Activated CD8-positive, alpha-beta T cell treated with anti-CD3 and anti-CD28 coated beads, Interleukin-2, amount 10 ng/mL, durations not matched to agents 7 days and 5 days (primary cell): Measurements from ENCODE around the gene ENAM. TPM values are rescaled to one million over a fixed set of nuclear protein-coding genes. Genes with fewer than 3 reads are reported as not detected.

Source experiments
- ATAC-seq: fragments of 150-1000 bp; cut with Tn5 transposase; one replicate; pipeline ENCODE4 v1.10.0; 2021; ENCODE audit warnings: moderate library complexity
- CTCF ChIA-PET: fragments of 350-600 bp; sonication (Branson Sonifier 250); formaldehyde crosslinking; loops from one replicate; lab custom pipeline; 2021; ENCODE audit warnings: antibody characterized with exemption; lab: Charles Lee
- POLR2A ChIA-PET: fragments of 350-600 bp; sonication (Branson Sonifier 250); formaldehyde crosslinking; loops from one replicate; lab custom pipeline; 2021; ENCODE audit warnings: antibody characterized with exemption; lab: Charles Lee
- DNase-seq: peaks from one replicate; pipeline ENCODE4 v3.0.0-alpha.2; 2020
- H3K27ac Mint-ChIP-seq: one replicate; pipeline ENCODE4 v1.8.0; 2021; ENCODE audit warnings: mild to moderate bottlenecking, mixed read lengths
- H3K27me3 Mint-ChIP-seq: one replicate; pipeline ENCODE4 v1.8.0; 2021; ENCODE audit warnings: low read depth, mixed read lengths
- H3K36me3 Mint-ChIP-seq: one replicate; pipeline ENCODE4 v1.8.0; 2021; ENCODE audit warnings: low read depth, mixed read lengths
- H3K4me1 Mint-ChIP-seq: one replicate; pipeline ENCODE4 v1.8.0; 2021; ENCODE audit warnings: low read depth, mixed read lengths
- H3K4me3 Mint-ChIP-seq: one replicate; pipeline ENCODE4 v1.8.0; 2021; ENCODE audit warnings: mild to moderate bottlenecking, mixed read lengths
- H3K9me3 Mint-ChIP-seq: one replicate; pipeline ENCODE4 v1.8.0; 2022; ENCODE audit warnings: mixed read lengths; ENCODE audit not compliant: insufficient read depth
- total RNA-seq, 2 experiments: library from RNA; stranded (reverse); gene quantifications; one replicate each; pipeline ENCODE4 v1.2.3, GENCODE V29; 2021

The ENAM gene
- not detected for total RNA-seq

DNA sequence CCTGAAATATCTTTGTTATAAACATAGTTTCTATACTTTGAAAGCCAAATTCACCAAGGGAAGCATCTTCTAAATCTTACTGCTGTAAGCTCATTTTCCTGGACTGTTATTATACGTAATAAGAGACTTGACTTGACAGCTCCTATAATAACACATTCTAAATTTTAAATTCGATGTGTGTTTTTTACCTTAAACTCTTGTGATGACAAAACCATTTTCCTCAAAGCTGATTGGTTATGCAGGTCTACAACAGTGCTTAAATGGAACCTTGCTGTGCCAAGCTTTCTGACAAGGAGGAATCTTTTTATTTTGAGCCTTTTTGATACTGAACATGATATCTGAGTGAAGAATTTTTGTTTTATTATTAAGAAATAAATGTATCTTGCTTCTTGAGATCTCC lies at the start of gene ENAM:
Gene ENAM (plus strand): TSS at position 301 of the 400 bp plus-strand sequence. CDS start 757 bp downstream, outside the sequence.
- POLR2A ChIA-PET, result interaction anchor here (0.9 kb wide), 1 partner anchor 10 kb away, joined by 3 read pairs; no protein-coding TSS in a partner anchor
- ATAC-seq, result no peak
- no peaks in the 10 kb centered on the region for H3K4me1 Mint-ChIP-seq

DNA sequence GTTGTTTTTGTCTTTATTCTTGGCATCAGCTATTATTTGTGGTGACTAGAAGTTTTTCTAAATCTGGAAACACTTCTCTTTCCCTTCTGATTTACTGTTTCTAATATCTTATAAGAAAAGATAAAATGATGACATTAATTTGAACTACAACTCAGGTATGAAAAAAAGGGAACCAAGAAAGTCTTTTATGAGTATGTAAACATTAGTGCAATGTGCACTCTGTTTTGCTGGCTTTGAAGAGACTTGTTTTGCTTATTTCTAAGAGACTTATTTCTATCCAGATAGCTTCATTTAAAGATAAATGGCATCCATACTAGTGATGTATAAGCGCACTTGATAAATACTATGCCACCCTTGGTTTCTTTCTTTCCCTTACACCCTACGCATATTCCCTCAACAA lies 46.6 kb upstream of the ENAM start:
- Mint-ChIP-seq H3K4me3 (no peak overlapping the region), H3K9me3 (no peaks in the 10 kb centered on the region), H3K27ac (no peak overlapping the region), H3K36me3 (no peaks in the 10 kb centered on the region), H3K4me1 (no peaks in the 10 kb centered on the region), H3K27me3 (no peaks in the 10 kb centered on the region)
- ATAC-seq, result no peak
- POLR2A ChIA-PET, result no interaction called here
- no peak for DNase-seq
- CTCF ChIA-PET, result interaction anchor here (1.0 kb wide), 1 partner anchor 23 kb away, joined by 3 read pairs; no protein-coding TSS in a partner anchor

More for the DNA sequence above, at the start of gene ENAM:
- Mint-ChIP-seq H3K9me3 (no peaks in the 10 kb centered on the region), H3K4me3 (no peak within 1 kb of the TSS), H3K27me3 (peaks cover 3% of the 10 kb centered on the region), H3K36me3 (no peaks in the 10 kb centered on the region), H3K27ac (no peak within 1 kb of the TSS)
- CTCF ChIA-PET, result interaction anchor here (1.1 to 1.5 kb wide), 2 partner anchors 23 to 106 kb away, joined by 3 to 9 read pairs; no protein-coding TSS in a partner anchor
- DNase-seq, result no peak

- ATAC-seq (no peak), DNase-seq (no peak)
- no peaks in the 10 kb centered on the region for H3K9me3 Mint-ChIP-seq
- H3K27me3 Mint-ChIP-seq, result peaks cover 2% of the 10 kb centered on the region
- H3K36me3 Mint-ChIP-seq, result no peaks in the 10 kb centered on the region
- H3K4me1 Mint-ChIP-seq, result no peaks in the 10 kb centered on the region
- ChIA-PET CTCF (no interaction called here), POLR2A (no interaction called here)
- H3K27ac Mint-ChIP-seq, result no peak overlapping the region
- no peak overlapping the region for H3K4me3 Mint-ChIP-seq
These were observed 44.4 kb upstream of the ENAM start for GRCh38 chr4:70583952-70584834.

DNA sequence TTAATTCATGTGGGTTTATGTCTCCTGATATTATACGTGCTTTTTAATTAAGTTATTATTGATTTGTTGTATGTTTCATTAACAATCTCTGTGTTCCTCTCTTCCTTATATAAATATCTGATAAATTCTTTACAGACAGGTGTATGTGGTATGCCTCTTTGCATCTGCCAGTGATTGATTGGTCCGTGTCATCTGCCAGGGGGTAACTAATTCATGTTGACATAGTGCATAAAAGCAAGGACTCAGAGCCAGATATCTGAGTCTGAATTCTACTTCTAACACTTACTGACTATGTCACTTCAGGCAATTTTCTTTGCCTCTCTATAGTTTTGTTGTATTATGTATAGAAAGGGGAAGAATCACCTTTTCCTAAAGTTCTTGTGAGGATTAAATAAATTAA lies 41.7 kb upstream of the ENAM start:
- ATAC-seq (no peak), DNase-seq (no peak)
- H3K4me1 Mint-ChIP-seq, result no peaks in the 10 kb centered on the region
- ChIA-PET POLR2A (no interaction called here), CTCF (no interaction called here)
- H3K27me3 Mint-ChIP-seq, result peaks cover 2% of the 10 kb centered on the region
- H3K36me3 Mint-ChIP-seq, result no peaks in the 10 kb centered on the region
- no peak overlapping the region for H3K4me3 Mint-ChIP-seq
- no peak overlapping the region for H3K27ac Mint-ChIP-seq
- H3K9me3 Mint-ChIP-seq, result no peaks in the 10 kb centered on the region

DNA sequence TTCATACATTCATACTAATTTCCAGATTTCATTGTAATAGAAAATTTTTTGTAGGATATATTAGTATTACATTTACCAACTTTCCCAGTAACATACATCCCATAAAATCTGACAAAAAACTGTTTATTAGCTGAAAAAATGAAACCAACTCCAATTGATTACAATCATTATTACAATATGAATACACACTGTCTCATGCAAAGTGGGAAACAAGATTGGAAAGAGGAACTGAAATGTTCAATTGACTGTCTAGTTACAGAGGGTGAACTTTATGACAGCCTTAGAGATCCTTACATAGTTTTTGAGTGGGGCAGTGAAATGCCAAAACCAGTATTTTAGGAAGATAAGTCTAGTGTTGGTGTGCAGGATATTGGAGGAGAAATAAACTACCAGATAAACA lies 38.8 kb upstream of the ENAM start:
- Mint-ChIP-seq H3K27ac (no peak overlapping the region), H3K9me3 (no peaks in the 10 kb centered on the region), H3K4me3 (no peak overlapping the region), H3K4me1 (no peaks in the 10 kb centered on the region), H3K27me3 (peaks cover 3% of the 10 kb centered on the region), H3K36me3 (no peaks in the 10 kb centered on the region)
- no peak for ATAC-seq
- ChIA-PET CTCF (no interaction called here), POLR2A (no interaction called here)
- DNase-seq, result no peak

DNA sequence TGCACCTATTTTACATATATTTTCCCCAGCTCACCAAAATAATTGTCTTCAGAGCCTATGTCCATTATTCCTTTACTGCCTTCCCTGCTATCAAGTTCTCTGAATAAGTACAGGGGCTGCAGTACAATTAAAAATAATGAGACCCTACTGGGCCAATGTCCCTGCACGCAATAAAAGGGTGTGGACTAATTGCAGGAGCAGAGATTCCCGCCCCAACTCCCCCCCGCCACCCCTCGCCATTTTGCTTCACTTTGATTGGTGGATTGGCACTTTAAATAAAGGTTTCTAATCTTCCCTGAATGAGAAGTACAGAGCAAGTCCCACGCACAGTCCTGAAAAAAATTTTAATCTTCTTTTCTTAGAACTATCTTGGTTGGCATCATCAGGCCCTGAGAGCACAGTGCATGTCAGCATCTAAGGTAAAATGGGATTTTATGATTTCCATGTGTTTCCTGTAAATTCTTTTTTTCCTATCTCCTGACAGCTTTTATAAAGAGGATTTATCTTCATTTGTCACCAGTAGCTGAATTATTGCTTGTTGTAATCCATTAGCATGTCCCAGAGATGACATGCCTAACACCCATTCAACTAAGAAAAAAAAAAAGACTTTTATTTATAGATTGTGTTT lies 36.5 kb upstream of the ENAM start, which contains the start of gene AMBN:
Gene AMBN (plus strand): TSS at position 302 of the 628 bp plus-strand sequence. CDS start 103 bp downstream, at position 405.
- no peak within 1 kb of the TSS for H3K4me3 Mint-ChIP-seq
- POLR2A ChIA-PET, result no interaction called here
- H3K27ac Mint-ChIP-seq, result no peak within 1 kb of the TSS
- CTCF ChIA-PET, result no interaction called here
- no peaks in the 10 kb centered on the region for H3K9me3 Mint-ChIP-seq
- DNase-seq (no peak), ATAC-seq (no peak)
- H3K4me1 Mint-ChIP-seq, result no peaks in the 10 kb centered on the region
- H3K36me3 Mint-ChIP-seq, result no peaks in the 10 kb centered on the region
- peaks cover 10% of the 10 kb centered on the region for H3K27me3 Mint-ChIP-seq

DNA sequence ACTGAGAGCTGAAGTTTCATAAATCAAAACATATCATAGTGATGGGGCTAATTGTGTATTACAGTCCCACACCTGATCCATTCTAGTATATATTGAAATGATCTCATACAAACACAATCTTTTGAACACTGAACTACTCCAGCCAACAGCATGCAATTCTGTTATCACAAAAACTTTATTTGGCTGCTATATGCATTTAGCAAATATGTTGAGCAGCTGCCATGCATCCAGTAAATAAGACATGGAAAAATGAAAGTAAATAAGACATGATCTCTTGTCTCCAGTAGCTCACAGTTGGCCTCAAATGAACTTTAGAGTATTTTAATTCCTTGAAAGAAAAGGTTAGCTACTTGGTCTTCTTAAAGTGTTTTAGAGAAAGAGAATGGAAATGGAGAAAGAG lies 34.3 kb upstream of the ENAM start:
- ChIA-PET POLR2A (no interaction called here), CTCF (interaction anchor here (1.0 kb wide), 2 partner anchors 20 to 58 kb away, joined by 3 read pairs; no protein-coding TSS in a partner anchor)
- Mint-ChIP-seq H3K9me3 (no peaks in the 10 kb centered on the region), H3K27me3 (peaks cover 9% of the 10 kb centered on the region), H3K4me3 (no peak overlapping the region), H3K27ac (no peak overlapping the region), H3K4me1 (no peaks in the 10 kb centered on the region), H3K36me3 (no peaks in the 10 kb centered on the region)
- ATAC-seq, result no peak
- DNase-seq, result no peak

GRCh38 chr4:70600305-70600704 lies 28.2 kb upstream of the ENAM start:
- H3K4me1 Mint-ChIP-seq, result no peaks in the 10 kb centered on the region
- H3K27me3 Mint-ChIP-seq, result peaks cover 12% of the 10 kb centered on the region
- H3K9me3 Mint-ChIP-seq, result no peaks in the 10 kb centered on the region
- no peaks in the 10 kb centered on the region for H3K36me3 Mint-ChIP-seq
- ATAC-seq (no peak), DNase-seq (no peak)
- no peak overlapping the region for H3K4me3 Mint-ChIP-seq
- H3K27ac Mint-ChIP-seq, result no peak overlapping the region
- ChIA-PET CTCF (interaction anchor here (0.6 to 4.9 kb wide), 4 partner anchors 15 to 202 kb away, joined by 3 to 39 read pairs (median 6); no protein-coding TSS in a partner anchor), POLR2A (no interaction called here)

- Mint-ChIP-seq H3K4me3 (no peak overlapping the region), H3K27ac (no peak overlapping the region), H3K4me1 (no peaks in the 10 kb centered on the region), H3K36me3 (no peaks in the 10 kb centered on the region), H3K9me3 (no peaks in the 10 kb centered on the region), H3K27me3 (peaks cover 16% of the 10 kb centered on the region)
- ATAC-seq (no peak), DNase-seq (no peak)
- CTCF ChIA-PET, result interaction anchor here (0.6 to 4.9 kb wide), 9 partner anchors 9 to 1111 kb away, joined by 3 to 39 read pairs (median 4); no protein-coding TSS in a partner anchor
- POLR2A ChIA-PET, result no interaction called here
These were observed 27.6 kb upstream of the ENAM start for GRCh38 chr4:70600977-70601376.

DNA sequence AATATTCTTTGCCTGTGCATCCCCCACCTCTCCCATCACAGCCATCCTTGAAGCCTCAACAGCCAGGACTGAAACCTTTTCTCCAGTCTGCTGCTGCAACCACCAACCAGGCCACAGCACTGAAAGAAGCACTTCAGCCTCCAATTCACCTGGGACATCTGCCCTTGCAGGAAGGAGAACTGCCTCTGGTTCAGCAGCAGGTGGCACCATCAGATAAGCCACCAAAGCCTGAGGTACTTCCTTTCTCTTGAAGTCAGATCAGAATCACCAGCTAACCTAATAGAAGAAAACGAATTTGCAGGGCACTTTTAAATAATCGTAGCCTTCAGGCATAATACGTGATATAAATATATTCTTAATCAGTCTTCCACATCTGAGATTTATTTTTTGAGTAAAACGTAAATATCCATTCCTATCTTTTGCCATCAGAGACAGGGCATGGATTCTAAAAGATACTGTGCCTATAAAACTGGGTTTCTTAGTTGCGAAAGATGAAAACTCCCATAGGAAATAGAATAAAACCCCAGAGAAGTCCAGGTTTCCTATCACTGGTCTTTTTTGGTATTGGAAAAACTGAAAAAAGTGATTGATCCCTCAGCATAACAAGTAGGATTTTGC lies 27.0 kb upstream of the ENAM start:
- no peak overlapping the region for H3K4me3 Mint-ChIP-seq
- POLR2A ChIA-PET, result no interaction called here
- CTCF ChIA-PET, result interaction anchor here (0.6 to 4.9 kb wide), 10 partner anchors 9 to 1110 kb away, joined by 3 to 39 read pairs (median 4); partner anchors contain the start of gene JCHAIN
- no peaks in the 10 kb centered on the region for H3K36me3 Mint-ChIP-seq
- ATAC-seq (peak; percentile 98), DNase-seq (peak; percentile 81)
- no peaks in the 10 kb centered on the region for H3K4me1 Mint-ChIP-seq
- H3K27ac Mint-ChIP-seq, result no peak overlapping the region
- H3K9me3 Mint-ChIP-seq, result no peaks in the 10 kb centered on the region
- peaks cover 15% of the 10 kb centered on the region for H3K27me3 Mint-ChIP-seq

- POLR2A ChIA-PET, result no interaction called here
- Mint-ChIP-seq H3K27me3 (peaks cover 12% of the 10 kb centered on the region), H3K27ac (no peak overlapping the region), H3K4me1 (no peaks in the 10 kb centered on the region), H3K4me3 (no peak overlapping the region), H3K36me3 (no peaks in the 10 kb centered on the region), H3K9me3 (no peaks in the 10 kb centered on the region)
- DNase-seq, result no peak
- CTCF ChIA-PET, result interaction anchor here (0.9 to 4.9 kb wide), 3 partner anchors 11 to 581 kb away, joined by 3 to 39 read pairs (median 3); no protein-coding TSS in a partner anchor
- no peak for ATAC-seq
These were observed 24.7 kb upstream of the ENAM start for GRCh38 chr4:70603856-70604255.
